GM21576 (cell line): Measurements from ENCODE around the gene ST7.

ENCODE experiments used
- ATAC-seq: cut with Tn5 transposase; IDR thresholded peaks from one replicate; pipeline ENCODE4 v1.9.1; 2021; ENCODE audit warnings: mild to moderate bottlenecking, moderate library complexity; ENCODE audit not compliant: unreplicated experiment

The ST7 gene

GRCh38 chr7:117183729-117184128 is 230.4 kb downstream of the ST7 start:
- no peak for ATAC-seq

- ATAC-seq, result no peak
Measured at GRCh38 chr7:117184367-117184766, 231.1 kb downstream of the ST7 start.

GRCh38 chr7:117185124-117185523 is 231.8 kb downstream of the ST7 start:
- ATAC-seq, result no peak

GRCh38 chr7:117186218-117187010 is 233.1 kb downstream of the ST7 start:
- ATAC-seq, result no peak

GRCh38 chr7:117188376-117188775 is 235.1 kb downstream of the ST7 start:
- ATAC-seq, result no peak

- no peak for ATAC-seq
Measured at GRCh38 chr7:117188949-117189592, 235.8 kb downstream of the ST7 start.

- no peak for ATAC-seq
Measured at GRCh38 chr7:117190104-117190503, 236.8 kb downstream of the ST7 start.

GRCh38 chr7:117190746-117191435 is 237.6 kb downstream of the ST7 start:
- no peak for ATAC-seq

GRCh38 chr7:117192108-117192507 is 238.8 kb downstream of the ST7 start:
- ATAC-seq, result no peak

- no peak for ATAC-seq
Measured at GRCh38 chr7:117193564-117193963, 240.3 kb downstream of the ST7 start.

GRCh38 chr7:117194445-117194844 is 241.1 kb downstream of the ST7 start:
- no peak for ATAC-seq

- ATAC-seq, result no peak
Measured at GRCh38 chr7:117195361-117196029, 242.2 kb downstream of the ST7 start.

- no peak for ATAC-seq
Measured at GRCh38 chr7:117200132-117200531, 246.8 kb downstream of the ST7 start.

GRCh38 chr7:117200786-117201458 is 247.6 kb downstream of the ST7 start:
- ATAC-seq, result no peak

- ATAC-seq, result no peak
Measured at GRCh38 chr7:117202511-117202910, 249.2 kb downstream of the ST7 start.

- ATAC-seq, result no peak
Measured at GRCh38 chr7:117203205-117203604, 249.9 kb downstream of the ST7 start.

- ATAC-seq, result no peak
Measured at GRCh38 chr7:117205873-117206272, 252.6 kb downstream of the ST7 start.

GRCh38 chr7:117208257-117208656 is 255.0 kb downstream of the ST7 start:
- no peak for ATAC-seq

- no peak for ATAC-seq
Measured at GRCh38 chr7:117210397-117210796, 257.1 kb downstream of the ST7 start.

GRCh38 chr7:117210908-117211307 is 257.6 kb downstream of the ST7 start:
- no peak for ATAC-seq

- no peak for ATAC-seq
Measured at GRCh38 chr7:117211614-117212013, 258.3 kb downstream of the ST7 start.
